ENCODE data around the gene TMEM135.
"Not testable (repeated sequence)": the region's sequence is repeated elsewhere in the genome, so short reads cannot be mapped to it uniquely, and the experiment has no call there.

The TMEM135 gene

DNA sequence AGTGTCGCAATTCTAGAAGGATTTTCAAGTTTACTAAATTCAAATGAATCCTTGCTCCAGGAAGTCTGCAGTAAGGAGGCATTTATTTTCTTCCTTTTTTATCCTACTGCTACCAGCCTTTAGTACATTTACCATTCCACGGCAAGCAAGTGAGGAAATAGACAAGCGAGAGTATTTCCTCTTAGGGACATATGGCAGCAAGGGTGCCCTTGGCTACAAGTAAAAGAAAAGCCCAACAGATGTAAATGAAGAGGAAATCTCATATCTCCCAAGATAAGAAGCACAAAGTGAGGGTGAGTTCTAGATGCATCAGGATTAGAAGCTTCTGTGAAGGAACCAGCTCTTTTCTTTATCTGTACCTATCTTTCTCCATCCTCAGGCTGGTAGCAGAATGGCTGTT lies 44.7 kb upstream of the TMEM135 start:
- TF ChIP-seq, protein P1, sequence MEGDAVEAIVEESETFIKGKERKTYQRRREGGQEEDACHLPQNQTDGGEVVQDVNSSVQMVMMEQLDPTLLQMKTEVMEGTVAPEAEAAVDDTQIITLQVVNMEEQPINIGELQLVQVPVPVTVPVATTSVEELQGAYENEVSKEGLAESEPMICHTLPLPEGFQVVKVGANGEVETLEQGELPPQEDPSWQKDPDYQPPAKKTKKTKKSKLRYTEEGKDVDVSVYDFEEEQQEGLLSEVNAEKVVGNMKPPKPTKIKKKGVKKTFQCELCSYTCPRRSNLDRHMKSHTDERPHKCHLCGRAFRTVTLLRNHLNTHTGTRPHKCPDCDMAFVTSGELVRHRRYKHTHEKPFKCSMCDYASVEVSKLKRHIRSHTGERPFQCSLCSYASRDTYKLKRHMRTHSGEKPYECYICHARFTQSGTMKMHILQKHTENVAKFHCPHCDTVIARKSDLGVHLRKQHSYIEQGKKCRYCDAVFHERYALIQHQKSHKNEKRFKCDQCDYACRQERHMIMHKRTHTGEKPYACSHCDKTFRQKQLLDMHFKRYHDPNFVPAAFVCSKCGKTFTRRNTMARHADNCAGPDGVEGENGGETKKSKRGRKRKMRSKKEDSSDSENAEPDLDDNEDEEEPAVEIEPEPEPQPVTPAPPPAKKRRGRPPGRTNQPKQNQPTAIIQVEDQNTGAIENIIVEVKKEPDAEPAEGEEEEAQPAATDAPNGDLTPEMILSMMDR (IDR thresholded peaks at IDR 0.05; ENCODE audit: low read depth, low read length) = no peak
- H3K4me1 ChIP-seq = no peaks in the 10 kb centered on the region
- peaks cover 8% of the 10 kb centered on the region for H3K27me3 ChIP-seq
- no peak for DNase-seq
- no peaks in the 10 kb centered on the region for H3K9me3 ChIP-seq
- H3K4me3 ChIP-seq (ENCODE audit: low read depth, low read length) = no peak overlapping the region
- no peaks in the 10 kb centered on the region for H3K36me3 ChIP-seq

DNA sequence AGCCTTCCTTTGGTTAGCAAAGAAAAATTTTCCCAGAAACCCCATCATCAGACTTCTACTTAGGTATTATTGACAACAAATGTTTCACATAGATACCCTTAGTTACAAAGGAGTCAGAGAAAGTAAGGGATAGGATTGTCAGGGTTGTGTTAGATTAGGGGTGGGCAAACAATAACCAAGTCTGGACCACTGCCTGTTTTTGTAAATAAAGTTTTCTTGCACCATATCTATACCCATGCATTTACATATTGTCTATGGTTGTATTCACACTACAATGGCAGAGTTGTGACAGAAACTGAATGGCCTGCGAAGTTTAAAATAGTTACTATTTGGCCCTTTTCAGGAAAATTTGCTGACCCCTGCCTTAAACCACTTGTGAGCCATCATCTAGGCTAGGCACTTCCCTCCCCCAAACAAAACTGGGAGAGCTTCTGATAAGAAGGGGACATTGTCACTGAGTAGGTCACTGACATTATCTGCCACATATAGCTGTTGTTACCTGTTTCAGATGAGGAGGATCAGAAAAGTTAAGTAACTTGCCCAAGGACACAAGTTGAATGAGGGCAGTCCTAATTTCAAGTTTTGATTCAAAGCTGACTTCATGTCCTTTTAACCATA lies 40.7 kb upstream of the TMEM135 start:
- H3K27me3 ChIP-seq = no peaks in the 10 kb centered on the region; the same call in 1 of the 2 replicates
- H3K36me3 ChIP-seq = no peaks in the 10 kb centered on the region
- H3K9me3 ChIP-seq = no peaks in the 10 kb centered on the region
- H3K4me1 ChIP-seq = 0 out of 2 replicates have a peak, but pooled peaks cover 3% of the 10 kb centered on the region
- DNase-seq = no peak
- no peak overlapping the region for H3K4me3 ChIP-seq (ENCODE audit: low read depth, low read length)
- TF ChIP-seq, protein P1 (IDR thresholded peaks at IDR 0.05; ENCODE audit: low read depth, low read length) = no peak

DNA sequence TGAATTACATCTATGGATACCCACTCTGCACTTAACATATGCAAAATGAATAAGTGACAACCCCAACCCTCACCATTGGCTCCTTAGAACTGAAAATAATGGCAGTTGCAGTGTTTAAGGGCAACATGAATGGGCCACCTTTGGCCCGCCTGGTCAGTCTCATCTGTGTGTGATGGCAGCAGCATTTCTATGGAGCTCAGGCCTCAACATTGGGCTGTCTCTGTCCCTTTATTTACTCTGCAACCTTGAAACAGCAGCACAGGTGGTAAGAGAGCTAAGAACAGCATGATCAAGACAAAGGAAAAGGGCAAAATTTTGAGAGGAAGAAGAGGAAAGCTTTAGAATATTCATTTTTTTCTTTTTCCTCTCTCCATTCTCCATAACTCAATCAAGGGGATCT lies 38.3 kb upstream of the TMEM135 start:
- Histone ChIP-seq H3K36me3 (no peaks in the 10 kb centered on the region), H3K27me3 (no peaks in the 10 kb centered on the region), H3K4me1 (0 out of 2 replicates have a peak, but pooled peaks cover 3% of the 10 kb centered on the region), H3K9me3 (no peaks in the 10 kb centered on the region), H3K4me3 (ENCODE audit: low read depth, low read length) (no peak overlapping the region)
- TF ChIP-seq, protein P1 (IDR thresholded peaks at IDR 0.05; ENCODE audit: low read depth, low read length) = no peak
- DNase-seq = no peak

DNA sequence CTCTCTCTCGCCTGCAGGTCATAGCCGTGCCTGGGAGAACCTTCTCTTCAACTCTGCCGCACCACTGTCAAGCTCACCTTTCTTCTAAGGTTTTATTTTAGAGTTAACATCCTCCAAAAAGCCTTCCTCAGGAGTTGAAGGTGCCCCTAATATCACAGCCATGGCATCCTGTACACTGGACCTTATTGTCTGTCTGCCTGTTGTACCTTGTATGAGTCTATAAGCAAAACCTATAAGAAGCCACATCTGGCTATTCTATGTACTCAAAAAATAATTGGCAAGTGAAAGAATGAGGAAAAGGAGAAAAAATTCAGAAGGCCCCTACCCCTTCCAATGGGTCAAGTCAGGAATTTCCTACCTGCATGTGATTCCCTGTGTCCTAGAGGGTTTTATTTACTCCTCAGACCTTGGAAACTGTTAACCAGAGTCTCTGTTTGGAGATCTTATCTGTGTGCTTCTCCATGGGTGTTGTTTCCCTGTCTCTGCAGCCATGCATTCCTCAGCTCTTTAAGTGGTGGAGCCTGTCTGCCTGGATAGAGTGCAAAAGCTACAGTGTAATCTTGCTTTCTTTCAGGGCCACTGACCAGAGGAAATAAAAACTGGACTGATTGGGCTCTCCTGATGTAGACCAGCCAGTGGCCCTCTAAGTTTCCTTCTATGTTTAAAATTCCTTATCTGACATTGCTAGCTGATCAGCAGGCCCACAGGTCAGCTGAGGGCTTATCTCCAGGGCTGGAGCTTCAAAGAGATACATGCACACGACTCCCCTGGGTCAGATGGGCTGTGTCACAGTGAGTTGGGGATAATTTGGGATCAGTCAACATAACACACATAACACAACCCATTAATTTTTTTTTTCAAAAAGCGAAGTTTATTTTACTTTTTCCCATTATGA lies 37.6 kb upstream of the TMEM135 start:
- H3K36me3 ChIP-seq = no peaks in the 10 kb centered on the region
- H3K27me3 ChIP-seq = no peaks in the 10 kb centered on the region
- 0 out of 2 replicates have a peak, but pooled peaks cover 3% of the 10 kb centered on the region for H3K4me1 ChIP-seq
- peak; percentile 13 for DNase-seq
- no peak overlapping the region for H3K4me3 ChIP-seq (ENCODE audit: low read depth, low read length)
- TF ChIP-seq, protein P1 (IDR thresholded peaks at IDR 0.05; ENCODE audit: low read depth, low read length) = no peak
- no peaks in the 10 kb centered on the region for H3K9me3 ChIP-seq

DNA sequence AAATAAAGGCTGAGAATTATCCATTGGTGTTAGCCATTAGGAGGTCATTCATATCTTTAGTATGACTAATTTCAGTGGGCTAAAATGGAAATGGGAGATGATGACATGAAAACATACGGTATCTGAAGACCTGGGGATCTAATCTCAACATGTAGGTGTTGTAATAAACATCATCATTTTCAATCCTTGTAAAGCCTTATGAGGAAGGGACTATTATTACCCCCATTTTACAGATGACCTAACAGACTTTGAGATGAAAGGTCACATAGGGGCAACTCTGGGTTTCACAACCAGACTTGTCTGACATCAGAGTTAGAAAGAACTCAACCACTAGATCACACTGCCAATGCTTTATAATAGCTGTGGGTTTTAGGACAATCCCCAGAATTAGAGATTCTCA lies 34.8 kb upstream of the TMEM135 start:
- Histone ChIP-seq H3K36me3 (no peaks in the 10 kb centered on the region), H3K4me3 (ENCODE audit: low read depth, low read length) (no peak overlapping the region), H3K4me1 (0 out of 2 replicates have a peak, but pooled peaks cover 3% of the 10 kb centered on the region), H3K27me3 (no peaks in the 10 kb centered on the region), H3K9me3 (no peaks in the 10 kb centered on the region)
- TF ChIP-seq, protein P1 (IDR thresholded peaks at IDR 0.05; ENCODE audit: low read depth, low read length) = no peak
- no peak for DNase-seq

DNA sequence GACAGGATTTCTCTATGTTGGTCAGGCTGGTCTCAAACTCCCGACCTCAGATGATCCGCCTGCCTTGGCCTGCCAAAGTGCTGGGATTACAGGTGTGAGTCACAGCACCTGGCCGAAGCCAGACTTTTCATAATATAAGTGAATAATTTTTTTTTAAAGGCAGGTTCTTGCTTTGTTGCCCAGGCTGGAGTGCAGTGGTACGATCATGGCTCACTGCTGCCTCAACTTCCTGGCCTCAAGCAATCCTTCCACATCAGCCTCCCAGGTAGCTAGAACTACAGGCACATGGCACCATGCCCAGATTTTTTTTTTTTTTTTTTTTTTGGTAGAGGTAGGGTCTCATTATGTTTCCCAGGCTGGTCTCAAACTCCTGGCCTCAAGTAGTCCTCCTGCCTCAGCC lies 33.5 kb upstream of the TMEM135 start:
- H3K4me1 ChIP-seq; H3K27me3 ChIP-seq; H3K36me3 ChIP-seq; H3K4me3 ChIP-seq (ENCODE audit: low read depth, low read length); H3K9me3 ChIP-seq; DNase-seq: not testable (repeated sequence)

All from BE2C (cell line).